ENCODE results near the gene PDE6H. TPM values are rescaled to one million over a fixed set of nuclear protein-coding genes. Genes with fewer than 3 reads are reported as not detected.

The PDE6H gene
- total and polyA plus RNA-seq, 2 experiments from 2014 or later = not detected

DNA sequence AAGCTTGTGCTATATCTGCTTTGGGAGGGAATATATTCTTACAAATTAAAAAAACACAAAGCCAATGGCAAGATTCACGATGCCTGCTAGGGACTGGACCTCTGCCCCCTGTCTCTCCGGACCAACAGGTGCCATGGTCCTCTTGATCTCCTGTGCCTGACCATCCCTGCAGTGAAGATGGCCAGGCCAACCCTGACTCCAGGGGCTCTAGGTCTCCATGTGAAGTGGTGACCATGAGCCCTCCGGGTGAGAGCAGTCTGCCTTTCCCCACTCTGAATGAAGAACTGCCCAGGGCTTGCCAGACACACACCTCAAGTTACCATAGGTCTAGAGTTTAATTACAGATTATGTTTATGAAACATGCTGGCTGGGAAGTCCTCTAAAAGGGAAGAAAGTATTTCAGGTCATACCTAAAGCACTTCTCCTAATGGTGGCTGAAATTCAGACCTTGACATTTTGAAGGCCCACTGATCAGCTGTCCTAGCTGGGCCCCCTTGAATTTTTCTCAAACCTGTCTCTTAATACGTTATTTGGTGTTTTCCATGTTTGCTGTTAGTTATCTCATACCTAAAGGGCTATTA, 12.8 kb upstream of the PDE6H start:
- Histone ChIP-seq H4K20me1 (ENCODE audit: insufficient read depth, poor library complexity, severe bottlenecking) (no peaks in the 10 kb centered on the region), H3K27me3 (no peaks in the 10 kb centered on the region), H3K79me2 (no peaks in the 10 kb centered on the region), H3K36me3 (replicated peaks; ENCODE audit: insufficient read depth, low read depth) (no peaks in the 10 kb centered on the region), H3K9me3 (ENCODE audit: low read depth) (no peaks in the 10 kb centered on the region), H3K4me3 (no peak overlapping the region), H3K27ac (no peak overlapping the region), H3K9me2 (replicated peaks; ENCODE audit: insufficient read depth) (no peaks in the 10 kb centered on the region), H3K4me1 (ENCODE audit: insufficient read depth) (no peaks in the 10 kb centered on the region), H2AFZ (no peak overlapping the region), H3K4me2 (no peak overlapping the region)
- TF ChIP-seq EZH2 (IDR thresholded peaks at IDR 0.05; ENCODE audit: borderline replicate concordance) = no peak
- WGBS (ENCODE audit: low lambda C conversion rate, missing lambda C conversion rate) = 93% methylated on average over 4 of the region's 4 CpGs
- no peak for DNase-seq (ENCODE audit: low spot score)

DNA sequence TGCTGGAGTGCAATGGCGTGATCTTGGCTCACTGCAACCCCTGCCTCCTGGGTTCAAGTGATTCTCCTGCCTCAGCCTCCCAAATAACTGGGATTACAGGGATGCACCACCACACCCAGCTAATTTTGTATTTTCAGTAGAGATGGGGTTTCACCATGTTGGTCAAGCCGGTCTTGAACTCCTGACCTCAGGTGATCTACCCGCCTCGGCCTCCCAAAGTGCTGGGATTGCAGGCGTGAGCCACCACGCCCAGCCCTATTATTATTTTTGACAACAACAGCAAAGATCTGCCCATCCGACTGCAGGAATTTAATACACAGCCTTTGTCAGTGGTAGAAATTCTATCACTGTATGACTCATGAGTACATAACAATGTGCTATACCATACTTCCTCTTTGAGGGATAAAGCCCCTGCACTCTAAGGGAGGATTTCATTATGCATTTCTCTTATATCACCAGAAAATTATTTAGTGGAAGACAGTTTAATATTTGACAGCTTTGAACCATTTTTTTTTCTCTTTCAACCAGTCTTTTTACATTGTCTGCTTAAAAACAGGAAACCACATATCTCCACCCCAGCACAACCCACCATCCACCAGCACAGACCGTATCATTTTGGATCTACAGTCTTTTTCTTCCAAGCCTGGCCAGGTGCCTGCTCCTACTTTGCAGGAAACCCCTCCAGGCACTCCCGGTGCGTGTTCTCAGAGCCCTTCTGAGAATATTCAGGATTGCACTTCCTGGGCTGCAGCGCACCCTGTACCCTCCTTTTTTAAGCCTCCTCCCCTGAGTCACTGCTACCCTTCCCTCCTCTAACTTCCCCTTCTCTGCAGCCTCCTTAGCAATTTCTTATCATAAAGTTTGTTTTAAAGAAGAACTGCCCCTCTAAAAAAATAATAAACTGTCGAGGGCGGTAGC, 12.0 kb upstream of the PDE6H start:
- 76% methylated on average over 13 of the region's 13 CpGs for WGBS (ENCODE audit: low lambda C conversion rate, missing lambda C conversion rate)
- Histone ChIP-seq H2AFZ (no peak overlapping the region), H3K4me2 (peak overlapping the region; percentile 10), H3K27me3 (no peaks in the 10 kb centered on the region), H3K4me1 (ENCODE audit: insufficient read depth) (no peaks in the 10 kb centered on the region), H3K36me3 (replicated peaks; ENCODE audit: insufficient read depth, low read depth) (no peaks in the 10 kb centered on the region), H3K9me3 (ENCODE audit: low read depth) (no peaks in the 10 kb centered on the region), H3K9me2 (replicated peaks; ENCODE audit: insufficient read depth) (no peaks in the 10 kb centered on the region), H4K20me1 (ENCODE audit: insufficient read depth, poor library complexity, severe bottlenecking) (no peaks in the 10 kb centered on the region), H3K27ac (peak overlapping the region; percentile 6), H3K79me2 (no peaks in the 10 kb centered on the region), H3K4me3 (no peak overlapping the region)
- no peak for DNase-seq (ENCODE audit: low spot score)
- no peak for TF ChIP-seq EZH2 (IDR thresholded peaks at IDR 0.05; ENCODE audit: borderline replicate concordance)
- no peak for TF ChIP-seq EZH2phosphoT487 (IDR thresholded peaks at IDR 0.05; ENCODE audit: low read depth, severe bottlenecking, unreplicated experiment)
- TF ChIP-seq, protein P1, sequence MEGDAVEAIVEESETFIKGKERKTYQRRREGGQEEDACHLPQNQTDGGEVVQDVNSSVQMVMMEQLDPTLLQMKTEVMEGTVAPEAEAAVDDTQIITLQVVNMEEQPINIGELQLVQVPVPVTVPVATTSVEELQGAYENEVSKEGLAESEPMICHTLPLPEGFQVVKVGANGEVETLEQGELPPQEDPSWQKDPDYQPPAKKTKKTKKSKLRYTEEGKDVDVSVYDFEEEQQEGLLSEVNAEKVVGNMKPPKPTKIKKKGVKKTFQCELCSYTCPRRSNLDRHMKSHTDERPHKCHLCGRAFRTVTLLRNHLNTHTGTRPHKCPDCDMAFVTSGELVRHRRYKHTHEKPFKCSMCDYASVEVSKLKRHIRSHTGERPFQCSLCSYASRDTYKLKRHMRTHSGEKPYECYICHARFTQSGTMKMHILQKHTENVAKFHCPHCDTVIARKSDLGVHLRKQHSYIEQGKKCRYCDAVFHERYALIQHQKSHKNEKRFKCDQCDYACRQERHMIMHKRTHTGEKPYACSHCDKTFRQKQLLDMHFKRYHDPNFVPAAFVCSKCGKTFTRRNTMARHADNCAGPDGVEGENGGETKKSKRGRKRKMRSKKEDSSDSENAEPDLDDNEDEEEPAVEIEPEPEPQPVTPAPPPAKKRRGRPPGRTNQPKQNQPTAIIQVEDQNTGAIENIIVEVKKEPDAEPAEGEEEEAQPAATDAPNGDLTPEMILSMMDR (IDR thresholded peaks at IDR 0.05; ENCODE audit: poor library complexity) = no peak

DNA sequence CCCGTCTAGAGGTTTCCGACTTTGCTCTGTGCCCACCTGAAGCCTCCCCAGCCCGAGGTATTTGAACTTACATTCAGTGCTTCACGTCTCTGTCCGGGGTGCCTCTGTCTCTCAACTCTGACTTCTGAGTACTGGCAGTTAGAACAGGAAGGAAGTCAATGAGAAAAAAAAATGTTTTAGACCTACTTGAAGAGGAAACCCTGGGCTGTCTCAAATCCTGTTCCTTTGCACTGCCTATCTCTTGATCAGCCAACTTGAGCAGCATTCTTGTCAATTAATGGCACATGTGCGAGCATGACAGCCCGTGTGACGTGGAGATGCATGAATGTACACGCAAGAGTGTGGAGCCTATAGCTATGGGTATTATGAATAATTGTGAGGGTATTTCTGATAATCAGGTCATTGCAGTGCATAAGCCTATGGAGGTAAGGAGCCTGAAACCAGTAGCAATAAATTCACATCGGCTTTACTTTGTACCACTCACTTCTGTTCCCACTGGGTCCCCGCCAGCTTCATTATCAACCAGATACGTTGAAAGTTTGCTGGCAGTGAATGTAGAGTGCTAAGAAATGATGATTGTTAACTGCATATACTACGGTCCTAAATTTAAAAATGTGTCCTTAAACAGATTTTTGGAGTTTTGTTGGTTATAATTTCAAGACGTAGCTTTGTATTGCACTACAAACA, 11.2 kb upstream of the PDE6H start, which contains the start of gene ARHGDIB:
TSS of gene ARHGDIB (minus strand) at position 136 of the 687 bp plus-strand sequence. CDS start 10,889 bp downstream, outside the sequence.
- Histone ChIP-seq H3K4me2 (peak within 1 kb of the TSS; percentile 10), H3K27me3 (no peaks in the 10 kb centered on the region), H3K27ac (peak within 1 kb of the TSS; percentile 6), H3K9me2 (replicated peaks; ENCODE audit: insufficient read depth) (no peaks in the 10 kb centered on the region), H3K36me3 (replicated peaks; ENCODE audit: insufficient read depth, low read depth) (no peaks in the 10 kb centered on the region), H4K20me1 (ENCODE audit: insufficient read depth, poor library complexity, severe bottlenecking) (no peaks in the 10 kb centered on the region), H3K9me3 (ENCODE audit: low read depth) (no peaks in the 10 kb centered on the region), H2AFZ (no peak within 1 kb of the TSS), H3K79me2 (no peaks in the 10 kb centered on the region), H3K4me3 (no peak within 1 kb of the TSS), H3K4me1 (ENCODE audit: insufficient read depth) (no peaks in the 10 kb centered on the region)
- no peak for TF ChIP-seq EZH2phosphoT487 (IDR thresholded peaks at IDR 0.05; ENCODE audit: low read depth, severe bottlenecking, unreplicated experiment)
- WGBS (ENCODE audit: low lambda C conversion rate, missing lambda C conversion rate) = 81% methylated on average over 14 of the region's 14 CpGs
- no peak for DNase-seq (ENCODE audit: low spot score)

DNA sequence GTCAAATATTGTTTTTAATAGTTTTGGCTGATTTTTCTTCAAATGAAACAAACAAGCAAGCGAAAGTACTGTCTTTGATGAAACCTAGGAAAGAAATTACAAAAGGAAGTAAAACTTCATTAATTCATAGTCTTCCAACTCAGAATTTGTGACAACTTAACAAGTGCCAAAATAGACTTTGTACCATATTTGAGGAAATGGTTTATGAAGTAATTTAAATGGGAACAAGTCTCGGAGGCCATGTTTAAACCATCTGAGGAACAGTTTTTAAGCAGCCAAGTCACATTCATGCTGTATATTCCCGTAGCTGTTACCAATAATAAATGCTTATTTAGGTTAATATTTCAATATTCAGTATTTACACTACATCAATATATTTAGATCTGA, 10.7 kb upstream of the PDE6H start:
- Histone ChIP-seq H3K27me3 (no peaks in the 10 kb centered on the region), H2AFZ (no peak overlapping the region), H3K36me3 (replicated peaks; ENCODE audit: insufficient read depth, low read depth) (no peaks in the 10 kb centered on the region), H3K4me1 (ENCODE audit: insufficient read depth) (no peaks in the 10 kb centered on the region), H3K4me2 (no peak overlapping the region), H3K79me2 (no peaks in the 10 kb centered on the region), H3K4me3 (no peak overlapping the region), H3K9me3 (ENCODE audit: low read depth) (no peaks in the 10 kb centered on the region), H3K27ac (no peak overlapping the region), H4K20me1 (ENCODE audit: insufficient read depth, poor library complexity, severe bottlenecking) (no peaks in the 10 kb centered on the region), H3K9me2 (replicated peaks; ENCODE audit: insufficient read depth) (no peaks in the 10 kb centered on the region)
- 93% methylated on average over 3 of the region's 3 CpGs for WGBS (ENCODE audit: low lambda C conversion rate, missing lambda C conversion rate)
- no peak for DNase-seq (ENCODE audit: low spot score)
- TF ChIP-seq EZH2phosphoT487 (IDR thresholded peaks at IDR 0.05; ENCODE audit: low read depth, severe bottlenecking, unreplicated experiment) = no peak
- TF ChIP-seq, protein P1 (IDR thresholded peaks at IDR 0.05; ENCODE audit: poor library complexity) = no peak
- no peak for TF ChIP-seq EZH2 (IDR thresholded peaks at IDR 0.05; ENCODE audit: borderline replicate concordance)

Data from hepatocyte (in vitro differentiated cells).